Epithelial cell of prostate (primary cell): ENCODE measurements around the gene MAP6.

Experiments used
- DNase-seq: peaks from one replicate; pipeline ENCODE4 v3.0.0-alpha.2; 2011; ENCODE audit warnings: low read depth, low spot score
- H3K27ac ChIP-seq: fragments of 450-650 bp; 2 replicates; pipeline ENCODE4 v1.5.1; 2017; ENCODE audit warnings: mild to moderate bottlenecking

The MAP6 gene

DNA sequence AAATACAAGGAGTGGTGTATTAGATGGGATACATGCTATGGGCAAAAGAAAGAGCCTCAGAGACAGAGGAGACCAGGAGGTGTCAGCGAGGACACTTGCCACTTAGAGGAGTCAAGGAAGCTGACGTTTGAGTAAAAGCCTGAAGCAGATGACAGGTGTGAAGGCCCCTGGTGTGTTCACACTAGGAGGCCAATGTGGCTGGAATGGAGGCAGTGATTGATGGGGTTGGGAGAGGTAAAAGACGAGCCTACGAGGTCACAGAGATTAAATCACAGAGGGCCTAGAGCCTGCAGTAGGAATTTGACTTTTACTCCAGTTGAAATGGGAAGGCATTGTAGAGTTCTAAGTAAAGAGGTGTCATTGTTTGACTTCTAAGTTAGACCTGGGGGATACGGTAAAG, 131.1 kb downstream of the MAP6 start:
- DNase-seq: no peak
- H3K27ac ChIP-seq: no peak overlapping the region
